HEK293T (cell line): ENCODE results near the gene STPG4.

Source experiments
- ARNT ChIP-seq: fragments of 450-650 bp; IDR thresholded peaks from 2 replicates; pipeline ENCODE4 v1.6.1; 2017; ENCODE audit warnings: mild to moderate bottlenecking
- FOXM1 ChIP-seq: fragments of 450-650 bp; IDR thresholded peaks from 2 replicates; pipeline ENCODE4 v1.6.1; 2017; ENCODE audit warnings: mild to moderate bottlenecking, borderline replicate concordance
- HDGF ChIP-seq: fragments of 450-650 bp; IDR thresholded peaks from 2 replicates; pipeline ENCODE4 v1.6.1; 2017; ENCODE audit warnings: antibody characterized with exemption, borderline replicate concordance
- NFRKB ChIP-seq: fragments of 450-650 bp; IDR thresholded peaks from 2 replicates; pipeline ENCODE4 v1.6.1; 2016; ENCODE audit warnings: mild to moderate bottlenecking, moderate library complexity
- SP1 ChIP-seq: fragments of 450-650 bp; IDR thresholded peaks from 2 replicates; pipeline ENCODE4 v1.6.1; 2017

GRCh38 chr2:47173986-47174732, 19.1 kb upstream of the STPG4 start:
- TF ChIP-seq NFRKB (no peak), SP1 (no peak), FOXM1 (no peak), ARNT (no peak), HDGF (no peak)
